ENCODE results near the gene DPY19L2.
"Not testable (repeated sequence)": the region's sequence is repeated elsewhere in the genome, so short reads cannot be mapped to it uniquely, and the experiment has no call there.

DPY19L2 gene

DNA sequence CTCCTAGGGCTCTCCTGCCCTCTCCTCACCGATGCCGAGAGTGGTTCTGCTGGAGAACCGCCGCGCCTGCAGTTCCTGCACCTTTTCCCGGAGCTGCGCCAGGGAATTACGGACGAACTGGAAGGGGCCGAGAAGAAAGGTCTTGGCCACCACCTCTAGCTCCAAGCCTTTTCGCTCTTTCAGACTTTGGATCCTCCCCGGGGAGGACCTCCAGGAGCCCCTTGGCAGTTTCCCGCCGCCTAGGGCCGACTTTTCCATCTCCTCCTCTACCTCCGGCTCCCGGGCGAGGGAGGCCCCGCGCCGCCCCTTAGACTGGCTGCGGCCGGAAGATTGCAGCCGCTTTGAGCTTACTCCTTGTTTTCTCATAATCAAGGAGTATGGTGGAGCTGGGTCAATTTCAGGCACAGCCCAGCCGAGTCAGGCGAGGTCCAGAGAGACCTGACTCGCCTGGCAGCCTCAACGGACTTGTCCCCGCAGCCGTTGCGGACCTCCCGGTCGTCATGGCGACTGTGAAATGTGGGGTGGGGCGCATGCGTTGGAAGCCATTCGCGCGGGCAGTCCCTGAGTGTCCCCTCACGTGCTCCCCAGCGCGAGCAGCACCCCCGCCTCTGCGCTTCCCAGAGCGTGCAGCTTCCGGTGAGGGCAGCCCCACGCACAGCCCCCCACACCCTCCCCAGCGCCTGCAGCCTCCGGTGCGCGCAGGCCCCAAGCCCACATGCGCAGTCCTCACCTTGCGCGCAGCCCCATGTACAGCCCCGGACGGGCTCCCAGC lies at the start of gene DPY19L2:
TSS of gene DPY19L2 (minus strand) at position 466 of the 772 bp plus-strand sequence. CDS start at position 366, 100 bp downstream.
- DNase-seq: peak; percentile 81 to 87

DNA sequence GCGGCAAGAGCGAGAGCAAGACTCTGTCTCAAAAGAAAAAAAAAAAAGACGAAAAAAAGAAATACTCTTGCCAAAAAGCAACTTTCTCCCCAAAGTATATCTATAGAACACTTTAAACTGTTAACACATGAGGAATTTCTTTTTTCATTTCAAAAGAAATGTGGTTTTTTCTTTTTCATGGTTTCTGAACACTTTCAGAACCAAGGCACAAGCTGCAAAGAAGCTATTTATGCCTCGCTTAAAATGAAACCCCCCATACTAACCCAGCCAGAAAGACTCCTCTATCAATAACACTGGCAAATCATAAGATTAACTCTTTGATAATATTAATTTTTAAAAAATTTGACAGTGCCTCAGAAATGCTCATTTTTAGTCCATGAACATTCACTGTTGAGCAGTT lies 48.6 kb upstream of the DPY19L2 start:
- not testable (repeated sequence) for DNase-seq

DNA sequence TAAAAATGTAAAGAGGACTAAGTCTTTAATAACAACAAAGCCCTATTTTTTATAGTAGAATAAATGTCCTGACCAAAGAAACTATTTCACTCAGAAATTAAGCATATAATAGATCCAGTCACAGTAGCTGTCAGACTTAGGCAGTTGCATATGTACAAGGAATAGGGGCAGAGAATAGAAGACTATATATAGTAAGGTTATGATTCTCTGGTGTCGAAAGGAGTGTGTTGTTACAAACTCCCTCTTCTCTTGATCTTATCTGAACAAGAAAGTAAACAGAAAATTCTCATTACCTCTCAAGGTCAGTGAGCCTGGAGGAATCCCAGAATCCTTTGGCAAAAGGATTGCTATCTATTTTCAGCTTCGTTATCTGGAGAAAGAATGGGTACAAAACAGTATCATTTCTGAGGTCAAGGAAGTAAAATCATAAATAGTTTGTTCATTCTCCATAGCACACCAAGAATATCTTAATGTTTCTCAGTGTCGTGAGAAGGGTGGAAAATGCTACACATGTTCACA lies 46.9 kb upstream of the DPY19L2 start:
- not testable (repeated sequence) for DNase-seq

DNA sequence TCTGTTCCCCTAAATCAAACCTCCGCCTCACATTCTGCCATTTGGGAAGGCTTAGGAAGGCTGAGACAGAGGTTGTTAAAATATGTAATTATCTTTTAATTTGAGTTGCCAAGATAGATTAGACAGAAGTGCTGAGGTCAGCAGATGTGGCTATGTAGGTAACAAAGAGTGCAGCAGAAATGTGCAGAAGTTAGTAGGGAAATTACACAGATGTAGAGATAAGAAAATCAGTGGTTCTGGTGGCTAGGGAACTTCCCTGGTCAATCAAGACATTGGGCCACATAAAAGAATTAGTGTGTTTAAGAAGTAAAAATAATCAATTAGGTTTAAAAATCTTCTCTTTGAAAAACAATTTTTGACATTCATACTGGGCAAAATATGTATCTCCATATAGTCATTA lies 46.1 kb upstream of the DPY19L2 start:
- DNase-seq: not testable (repeated sequence)

DNA sequence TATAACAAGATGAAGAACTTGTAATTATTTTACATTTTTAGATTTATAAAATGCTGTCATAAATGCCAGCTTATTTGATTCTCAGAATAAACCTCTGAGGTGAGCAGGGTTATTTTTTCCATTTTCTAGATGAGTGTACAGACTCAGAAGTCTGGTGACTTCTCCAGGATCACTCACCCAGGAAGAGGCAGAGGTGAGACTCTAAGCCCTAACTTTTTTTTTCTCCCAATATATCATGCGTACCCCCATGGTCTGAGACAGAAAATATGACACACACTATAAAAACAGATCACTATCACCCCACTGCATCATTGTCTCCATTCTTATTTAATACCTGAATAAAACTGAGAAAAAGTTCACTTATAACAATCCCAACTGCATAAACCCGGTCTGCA lies 45.4 kb upstream of the DPY19L2 start:
- not testable (repeated sequence) for DNase-seq

DNA sequence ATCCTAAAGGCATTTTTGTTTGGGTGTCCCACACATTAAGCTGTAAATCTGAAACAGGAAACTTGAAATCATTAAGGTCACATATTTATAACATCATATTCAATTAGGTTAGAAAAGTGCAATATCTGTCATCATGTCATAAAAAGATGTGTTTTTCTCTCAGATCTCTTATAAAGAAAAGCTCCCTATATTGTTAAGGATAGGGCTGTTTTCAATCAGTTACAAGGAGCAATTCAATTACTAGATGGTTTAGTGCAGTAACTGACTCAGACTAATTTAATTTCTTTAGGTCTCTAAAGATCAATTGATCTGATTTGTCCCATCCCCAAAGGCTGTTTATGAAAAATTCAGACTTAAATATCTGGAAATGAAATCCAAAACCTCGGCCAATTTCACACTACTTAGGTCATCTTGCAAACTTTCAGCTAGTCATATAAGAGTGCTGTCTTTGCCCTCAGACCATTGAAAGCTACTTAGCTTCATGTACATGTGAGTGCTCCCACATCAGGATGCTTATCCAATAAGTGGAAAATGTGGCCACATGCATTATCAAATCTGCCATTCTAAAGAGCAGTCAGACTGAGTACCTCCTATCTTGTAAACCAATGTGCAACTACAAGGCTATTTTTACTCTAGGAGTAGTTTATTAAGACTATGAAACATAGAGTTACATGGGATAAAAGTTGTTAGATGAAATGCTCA lies 44.8 kb upstream of the DPY19L2 start:
- DNase-seq: not testable (repeated sequence)

DNA sequence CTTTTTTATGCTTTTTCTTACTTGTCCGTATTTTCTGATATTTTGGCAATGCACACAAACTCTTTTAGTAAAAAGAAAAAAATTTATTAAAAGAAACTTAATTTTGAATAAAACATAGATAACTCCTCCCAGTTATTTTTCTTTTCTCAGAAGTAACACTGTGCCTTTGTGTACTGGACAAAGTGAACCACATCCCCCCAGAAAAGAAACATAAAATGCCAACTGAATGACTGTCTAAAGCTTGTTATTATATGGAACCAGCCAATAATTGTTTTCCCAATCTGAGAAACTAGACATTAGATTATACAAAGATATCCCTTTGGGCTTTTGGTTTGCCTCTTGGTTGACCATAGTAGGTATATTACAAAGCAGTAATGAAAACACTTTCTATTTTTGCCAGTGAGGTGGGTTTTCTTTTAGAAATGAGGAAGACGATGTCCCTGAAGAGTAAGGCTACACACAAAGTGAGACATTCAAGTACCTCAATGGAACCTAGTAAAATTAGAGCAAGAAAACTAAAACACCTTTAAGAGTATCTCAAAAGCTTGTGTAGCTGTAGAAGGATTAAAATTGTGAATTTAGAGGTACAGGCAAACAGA lies 44.2 kb upstream of the DPY19L2 start:
- not testable (repeated sequence) for DNase-seq

DNA sequence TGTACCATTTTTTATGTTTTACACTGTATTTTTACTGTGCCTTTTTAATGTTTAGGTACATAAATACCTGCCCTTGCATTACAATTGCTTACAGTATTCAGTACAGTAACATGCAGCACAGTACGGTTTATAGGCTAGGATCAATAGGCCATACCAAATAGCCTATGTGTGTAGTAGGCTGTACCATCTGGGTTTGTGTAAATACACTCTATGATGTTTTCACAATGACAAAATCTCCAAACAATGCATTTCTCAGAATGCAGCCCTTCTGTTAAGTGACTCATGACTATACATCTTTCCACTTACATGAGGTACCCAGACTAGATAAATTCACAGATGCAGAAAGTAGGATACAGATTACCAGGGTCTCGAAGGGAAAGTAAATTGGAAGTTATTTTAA lies 43.0 kb upstream of the DPY19L2 start:
- not testable (repeated sequence) for DNase-seq

DNA sequence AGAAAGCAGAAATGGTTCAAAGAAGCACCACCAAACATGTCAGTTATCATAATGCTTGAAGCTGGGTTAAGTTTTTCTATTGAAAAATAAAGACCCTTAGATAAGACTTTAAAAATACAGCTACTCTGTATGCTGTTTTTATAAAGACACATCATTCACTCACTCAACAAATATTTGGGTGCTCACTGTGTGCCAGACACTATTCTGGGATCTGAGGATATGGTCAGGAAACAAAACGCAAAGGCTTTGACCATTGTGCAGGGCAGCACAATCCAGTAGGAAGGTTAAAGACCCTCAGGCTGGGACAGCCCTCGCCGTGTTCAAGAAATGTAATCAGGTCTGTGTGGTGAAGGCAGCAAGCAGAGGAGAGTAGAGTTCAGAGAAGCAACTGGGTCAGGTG lies 38.0 kb upstream of the DPY19L2 start:
- no peak for DNase-seq

DNA sequence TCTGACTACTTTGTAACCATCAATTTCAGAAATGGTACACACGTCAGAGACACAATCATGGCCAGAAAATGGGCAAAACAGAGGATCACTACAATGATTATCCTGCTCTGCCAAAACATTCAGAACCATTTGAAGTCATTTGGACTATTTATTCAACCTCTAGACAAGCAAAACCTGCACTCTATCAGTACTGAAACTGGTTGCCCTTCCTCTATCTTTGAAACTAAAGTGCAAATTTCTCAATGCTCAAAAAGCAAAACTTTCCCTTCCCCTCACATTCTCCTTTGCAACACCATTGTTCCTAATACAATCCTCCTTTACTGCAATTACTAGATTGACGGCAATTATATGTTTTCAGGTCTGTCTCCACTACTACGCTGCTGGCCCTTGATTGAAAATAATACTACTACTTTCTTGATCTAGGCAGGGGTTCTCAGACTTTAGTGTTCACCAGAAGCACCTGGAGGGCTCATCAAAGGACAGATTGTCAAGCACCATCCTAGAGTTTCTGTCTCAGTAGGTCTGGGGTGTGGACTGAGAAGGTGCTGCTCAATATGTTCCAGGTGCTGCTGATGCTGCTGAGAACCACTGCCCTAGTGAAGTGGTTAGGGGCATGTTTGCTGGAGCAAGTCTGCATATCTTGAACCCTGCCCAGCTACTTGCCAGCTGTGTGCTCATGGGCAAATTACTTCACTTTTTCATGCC lies 31.5 kb upstream of the DPY19L2 start:
- DNase-seq: not testable (repeated sequence)

DNA sequence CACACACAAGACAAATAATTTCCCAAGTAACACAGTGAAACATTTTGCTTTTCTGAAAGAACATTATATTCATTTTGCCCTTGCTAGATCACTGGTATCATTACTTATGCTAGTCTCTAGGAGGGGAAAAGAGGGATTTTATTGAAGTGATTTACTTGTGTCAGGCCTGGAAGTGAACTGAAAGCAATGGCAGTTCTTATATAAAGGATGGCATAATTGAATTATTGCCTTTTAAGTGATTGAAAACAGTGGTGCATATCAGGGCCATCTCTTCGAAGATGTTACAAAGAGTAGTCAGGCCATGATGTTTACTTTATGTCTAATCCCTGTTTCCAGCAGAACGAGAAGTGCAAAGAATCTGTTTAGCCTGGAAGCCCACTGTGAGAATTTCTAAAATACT lies 30.7 kb upstream of the DPY19L2 start:
- not testable (repeated sequence) for DNase-seq

DNA sequence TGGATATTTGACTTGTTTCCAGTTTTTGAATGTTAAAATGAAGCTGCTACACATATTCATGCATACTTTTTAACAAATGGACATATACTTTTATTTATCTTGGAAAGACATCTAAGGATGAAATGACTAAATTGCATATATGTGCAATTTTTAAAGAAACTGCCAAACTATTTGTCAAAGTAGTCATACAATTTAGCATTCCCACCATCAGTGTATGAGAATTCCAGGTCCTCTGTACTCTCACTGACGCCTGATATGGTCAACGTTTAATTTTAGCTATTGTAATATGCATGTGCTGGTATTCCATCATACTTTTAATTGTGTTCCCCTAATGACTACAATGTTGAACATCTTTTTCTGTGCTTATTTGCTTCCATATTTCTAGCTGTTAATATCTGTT lies 22.5 kb upstream of the DPY19L2 start:
- not testable (repeated sequence) for DNase-seq

DNA sequence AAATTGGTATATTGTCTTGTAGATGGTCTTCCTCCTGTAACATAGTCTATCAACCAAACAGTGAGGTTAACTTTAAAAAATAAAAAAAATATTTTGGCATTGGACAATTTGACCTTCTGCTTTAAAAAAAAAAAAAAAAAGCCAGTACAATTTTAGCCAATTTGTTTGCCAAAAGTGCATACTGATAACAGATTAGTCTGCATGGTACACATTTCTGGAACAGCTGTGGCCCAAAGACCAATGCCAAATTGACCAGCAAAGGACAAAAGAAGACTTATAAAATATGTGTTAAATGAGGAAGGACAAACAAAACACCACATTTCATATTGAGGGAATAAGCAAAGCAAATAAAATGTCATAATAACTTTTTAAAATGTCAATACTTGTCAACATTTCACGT lies 20.8 kb upstream of the DPY19L2 start:
- not testable (repeated sequence) for DNase-seq

DNA sequence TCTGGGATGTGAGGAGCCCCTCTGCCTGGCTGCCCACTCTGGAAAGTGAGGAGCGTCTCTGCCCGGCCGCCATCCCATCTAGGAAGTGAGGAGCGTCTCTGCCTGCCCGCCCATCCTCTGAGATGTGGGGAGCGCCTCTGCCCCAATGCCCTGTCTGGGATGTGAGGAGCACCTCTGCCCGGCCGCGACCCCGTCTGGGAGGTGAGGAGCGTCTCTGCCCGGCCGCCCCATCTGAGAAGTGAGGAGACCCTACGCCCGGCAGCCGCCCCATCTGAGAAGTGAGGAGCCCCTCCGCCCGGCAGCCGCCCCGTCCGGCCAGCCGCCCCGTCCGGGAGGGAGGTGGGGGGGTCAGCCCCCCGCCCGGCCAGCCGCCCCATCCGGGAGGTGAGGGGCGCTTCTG lies 18.3 kb upstream of the DPY19L2 start:
- not testable (repeated sequence) for DNase-seq

DNA sequence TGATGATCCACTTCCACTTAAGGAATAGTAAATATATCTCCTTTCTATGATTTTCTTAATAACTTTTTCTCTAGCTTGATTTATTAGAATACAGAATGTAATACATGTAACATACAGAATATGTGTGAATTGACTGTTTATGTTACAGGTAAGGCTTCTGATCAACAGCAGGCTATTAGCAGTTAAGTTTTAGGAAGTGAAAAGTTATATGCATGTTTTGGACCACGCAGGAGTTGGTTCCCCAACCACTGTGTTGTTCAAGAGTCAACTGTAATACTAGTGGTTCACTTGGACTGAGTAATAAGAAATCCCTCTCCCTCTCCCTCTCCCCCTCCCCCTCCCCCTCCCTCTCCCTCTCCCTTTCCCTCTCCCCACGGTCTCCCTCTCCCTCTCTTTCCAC lies 17.5 kb upstream of the DPY19L2 start:
- DNase-seq: not testable (repeated sequence)

DNA sequence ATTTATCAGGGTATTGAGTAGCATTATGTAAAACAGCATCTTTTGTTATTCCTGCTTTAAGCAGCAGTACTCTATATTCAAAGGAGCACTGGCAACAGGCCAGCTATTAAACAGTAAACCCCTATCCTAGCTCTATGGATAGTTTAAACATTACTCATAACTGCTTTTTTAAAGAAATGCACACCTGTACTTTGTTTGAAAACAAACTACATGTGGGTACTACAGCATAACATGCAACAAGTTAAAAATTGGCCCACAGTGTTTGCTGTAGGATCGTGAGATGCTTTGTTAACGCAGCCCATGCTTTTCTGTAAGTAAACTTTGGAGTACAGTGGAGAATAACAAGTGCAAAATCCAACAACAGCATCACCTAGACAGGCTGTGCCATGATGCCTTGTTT lies 14.3 kb upstream of the DPY19L2 start:
- not testable (repeated sequence) for DNase-seq

DNA sequence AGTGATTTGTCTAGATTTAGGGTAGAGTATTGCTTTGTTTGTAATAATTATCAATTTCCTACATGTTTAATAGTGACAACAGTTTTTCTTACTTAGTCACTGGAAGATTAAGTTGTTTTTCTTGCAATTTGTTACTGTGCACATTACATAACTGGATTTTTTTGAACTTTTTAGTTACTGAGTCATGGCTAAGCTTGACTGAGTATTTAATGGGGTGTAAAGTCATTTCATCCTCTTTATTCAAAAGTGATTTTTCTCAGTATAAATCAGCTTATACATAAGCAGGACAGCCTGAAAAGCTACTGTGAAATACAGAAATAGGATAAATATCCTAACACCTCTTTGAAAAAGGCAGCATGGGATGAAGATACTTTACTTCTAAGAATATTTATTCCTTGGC lies 12.5 kb upstream of the DPY19L2 start:
- not testable (repeated sequence) for DNase-seq

DNA sequence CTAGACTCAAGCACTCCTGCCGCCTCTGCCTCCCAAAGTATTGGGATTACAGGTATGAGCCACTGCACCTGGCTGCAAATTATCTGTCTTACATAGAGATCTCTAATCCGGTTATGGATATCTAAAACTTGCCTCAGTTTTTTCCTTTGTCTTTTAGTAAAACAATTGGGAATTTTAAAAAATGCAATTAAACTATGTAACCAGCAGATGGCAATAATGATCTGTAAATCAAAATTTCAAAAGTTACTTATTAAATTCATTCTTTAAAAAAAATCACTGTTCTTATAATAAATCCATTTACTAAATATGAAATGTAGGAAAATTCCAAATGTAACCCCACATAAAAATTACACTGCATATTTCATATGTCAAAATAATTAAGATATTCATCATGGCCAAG lies 4.3 kb upstream of the DPY19L2 start:
- not testable (repeated sequence) for DNase-seq

DNA sequence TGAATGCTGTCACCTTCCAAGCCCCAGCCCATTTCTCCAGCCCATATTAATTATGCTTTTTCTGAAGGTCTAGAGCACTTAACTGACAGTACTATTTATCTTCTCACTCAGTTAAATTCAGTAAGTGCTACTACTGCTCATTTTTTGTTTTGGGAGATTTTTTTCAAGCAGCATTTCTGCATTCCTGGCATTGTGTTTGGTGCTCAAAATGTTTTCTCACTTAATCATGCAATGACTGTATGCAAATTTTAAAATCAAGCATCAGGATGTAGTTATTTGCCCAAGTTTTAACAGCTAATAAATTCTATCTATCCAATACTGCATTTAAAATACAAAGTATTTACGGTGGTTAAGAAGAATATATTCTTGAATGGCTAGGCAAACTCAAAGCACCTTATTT lies 1.6 kb upstream of the DPY19L2 start:
- not testable (repeated sequence) for DNase-seq

DNA sequence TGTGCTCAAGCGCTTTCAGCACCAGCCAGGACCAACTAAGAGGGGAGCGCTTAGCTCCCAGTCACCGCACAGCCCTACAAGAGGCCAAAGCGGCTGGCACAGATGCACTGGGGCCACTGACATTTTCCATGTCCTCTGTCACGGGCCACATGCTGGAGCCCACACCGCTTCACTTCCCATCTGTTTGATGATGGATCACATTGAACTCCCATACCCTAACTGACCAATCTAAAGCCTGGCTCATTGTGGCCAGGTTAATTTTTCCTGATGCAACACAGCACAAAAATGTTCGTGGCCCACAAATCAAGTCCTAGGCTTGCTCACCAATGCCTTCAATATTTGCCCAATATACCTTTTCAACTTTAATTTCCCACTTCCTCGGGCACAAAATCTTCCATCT lies 1.1 kb upstream of the DPY19L2 start:
- DNase-seq: not testable (repeated sequence)

DNA sequence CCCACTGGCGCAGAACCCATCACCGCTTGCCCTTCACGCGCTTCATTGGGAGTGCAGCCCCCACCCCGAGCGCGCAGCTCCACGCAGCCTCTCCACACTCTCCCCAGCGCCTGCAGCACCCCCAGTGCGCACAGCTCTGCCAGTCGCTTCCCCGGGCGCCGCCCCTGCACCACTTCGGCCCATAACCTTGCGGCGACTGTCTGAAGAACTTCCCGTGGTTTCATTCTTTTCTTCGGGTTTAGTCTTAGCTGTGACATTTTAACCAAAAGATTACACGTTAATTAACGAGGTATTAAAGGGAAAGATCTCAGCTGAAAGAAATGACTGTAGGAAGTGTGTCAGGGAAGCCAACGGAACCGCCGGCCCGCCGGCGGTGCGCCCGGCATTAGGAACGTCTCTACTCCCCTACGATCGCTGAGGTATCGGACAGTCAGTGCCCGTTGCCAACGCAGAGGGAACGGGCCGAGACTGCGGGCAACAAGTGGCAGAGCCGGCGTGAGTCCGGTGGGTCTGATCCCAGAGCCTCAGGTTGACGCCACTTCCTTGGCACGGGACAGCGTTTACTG lies 590 bp upstream of the DPY19L2 start:
- peak in 1 of 2 experiments; percentile 38 for DNase-seq

DNA sequence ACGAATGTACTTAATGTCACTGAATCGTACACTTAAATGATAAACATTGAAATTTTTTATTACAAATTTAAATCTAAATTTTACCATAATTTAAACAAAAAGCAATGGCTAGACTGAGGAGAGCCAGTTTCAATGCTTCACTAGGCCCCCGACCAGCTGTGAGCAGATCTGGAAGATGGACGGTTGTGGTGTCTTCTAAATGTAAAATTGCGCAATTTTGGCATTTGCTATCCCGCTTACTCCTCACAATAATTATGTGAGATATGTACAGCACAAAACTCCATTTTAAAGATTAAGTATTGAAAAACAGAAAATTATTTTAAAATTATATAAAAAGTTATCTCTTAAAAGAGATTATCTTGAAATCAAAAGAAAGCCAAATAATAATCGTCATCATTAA lies 5.3 kb downstream of the DPY19L2 start:
- not testable (repeated sequence) for DNase-seq

Measured in NCI-H187 (cell line).